ENCODE data around the gene ECSCR. TPM values are rescaled to one million over a fixed set of nuclear protein-coding genes. Genes with fewer than 3 reads are reported as not detected.
"Not testable (repeated sequence)": the region's sequence is repeated elsewhere in the genome, so short reads cannot be mapped to it uniquely, and the experiment has no call there.

The ECSCR gene
- total and polyA plus RNA-seq, 5 experiments from 2014 or later = 0.36 TPM; not detected in 4

GRCh38 chr5:139454568-139455290 is 7.8 kb downstream of the ECSCR start:
- H3K4me3 Mint-ChIP-seq = peak overlapping the region in 4 of 10 donors; percentile 9 to 58 (median 42)
- POLR2A ChIA-PET = interaction anchor here (0.9 to 1.5 kb wide), 3 partner anchors 9 to 16 kb away, joined by 5 to 9 read pairs (median 5); partner anchors contain the start of genes DNAJC18 and SMIM33
- DNase-seq (no peak), ATAC-seq (no peak)
- peaks cover 37 to 57% (median 53%) of the 10 kb centered on the region in 4 donors for H3K4me1 Mint-ChIP-seq
- peak overlapping the region; percentile 43 to 94 (median 78) for H3K27ac Mint-ChIP-seq
- H3K9me3 Mint-ChIP-seq = no peaks in the 10 kb centered on the region
- no peaks in the 10 kb centered on the region for H3K36me3 Mint-ChIP-seq
- no peaks in the 10 kb centered on the region for H3K27me3 Mint-ChIP-seq

DNA sequence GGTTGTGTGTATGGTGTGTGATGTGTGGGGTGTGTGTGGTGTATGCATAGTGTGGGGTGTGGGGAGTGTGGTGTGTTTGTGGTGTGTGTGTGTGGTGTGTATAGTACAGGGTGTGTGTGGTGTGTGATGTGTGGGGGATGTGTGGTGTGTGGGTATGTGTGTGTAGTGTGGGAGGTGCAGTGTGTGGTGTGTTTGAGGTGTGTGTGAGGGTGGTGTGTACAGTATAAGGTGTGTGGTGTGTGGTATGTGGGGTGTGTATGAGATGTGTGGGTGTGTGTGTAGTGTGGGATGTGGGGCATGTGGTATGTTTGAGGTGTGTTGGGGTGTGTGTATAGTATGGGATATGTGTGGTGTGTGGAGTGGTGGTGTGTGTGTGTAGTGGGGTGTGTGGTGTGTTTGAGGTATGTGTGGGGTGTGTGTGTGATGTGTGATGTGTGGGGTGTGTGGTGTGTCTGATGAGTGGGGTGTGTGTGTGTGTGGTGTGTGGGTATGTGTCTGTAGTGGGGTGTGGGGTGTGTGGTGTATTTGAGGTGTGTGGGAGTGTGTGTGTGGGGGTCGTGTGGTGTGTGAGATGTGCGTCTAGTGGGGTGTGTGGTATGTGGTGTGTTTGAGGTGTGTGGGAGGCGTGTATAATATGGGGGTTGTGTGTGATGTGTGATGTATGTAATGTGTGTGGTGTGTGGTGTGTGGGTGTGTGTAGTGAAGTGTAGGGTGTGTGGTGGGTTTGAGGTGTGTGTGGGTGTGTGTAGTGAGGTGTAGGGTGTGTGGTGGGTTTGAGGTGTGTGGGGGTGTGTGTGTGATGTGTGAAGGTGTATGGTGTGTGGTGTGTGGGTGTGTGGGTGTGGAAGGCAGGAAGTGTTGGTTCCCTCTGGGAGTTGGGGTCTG is 8.6 kb downstream of the ECSCR start:
- POLR2A ChIA-PET = no interaction called here
- peak in 4 of 10 donors; percentile 23 to 61 (median 29) for DNase-seq
- H3K4me1 Mint-ChIP-seq = peaks cover 37 to 51% (median 46%) of the 10 kb centered on the region in 4 donors

GRCh38 chr5:139451878-139452660 is 10.5 kb downstream of the ECSCR start:
- Mint-ChIP-seq H3K27me3 (no peaks in the 10 kb centered on the region), H3K4me1 (peaks cover 30 to 47% (median 40%) of the 10 kb centered on the region in 4 donors), H3K36me3 (no peaks in the 10 kb centered on the region), H3K4me3 (no peak overlapping the region), H3K27ac (no peak overlapping the region), H3K9me3 (no peaks in the 10 kb centered on the region)
- no peak for DNase-seq
- POLR2A ChIA-PET = no interaction called here
- ATAC-seq = no peak

More for the DNA sequence above, 8.6 kb downstream of the ECSCR start:
- ATAC-seq = peak; percentile 3 to 13
- H3K4me3 Mint-ChIP-seq = peak overlapping the region in 4 of 10 donors; percentile 9 to 58 (median 44)
- H3K27ac Mint-ChIP-seq = peak overlapping the region; percentile 35 to 94 (median 64)
- no peaks in the 10 kb centered on the region for H3K9me3 Mint-ChIP-seq
- no peaks in the 10 kb centered on the region for H3K36me3 Mint-ChIP-seq
- H3K27me3 Mint-ChIP-seq = no peaks in the 10 kb centered on the region

GRCh38 chr5:139451176-139451575 is 11.4 kb downstream of the ECSCR start:
- Mint-ChIP-seq H3K4me3 (no peak overlapping the region), H3K4me1 (peaks cover 26 to 47% (median 33%) of the 10 kb centered on the region in 4 donors), H3K9me3 (no peaks in the 10 kb centered on the region), H3K36me3 (no peaks in the 10 kb centered on the region), H3K27me3 (no peaks in the 10 kb centered on the region), H3K27ac (no peak overlapping the region)
- ATAC-seq (no peak), DNase-seq (no peak)
- POLR2A ChIA-PET = no interaction called here

GRCh38 chr5:139446956-139447779 is 15.4 kb downstream of the ECSCR start:
- H3K9me3 Mint-ChIP-seq = no peaks in the 10 kb centered on the region
- POLR2A ChIA-PET = interaction anchor here (0.7 to 1.9 kb wide), 4 partner anchors 8 to 16 kb away, joined by 3 to 15 read pairs (median 4); partner anchors contain the start of gene DNAJC18

DNA sequence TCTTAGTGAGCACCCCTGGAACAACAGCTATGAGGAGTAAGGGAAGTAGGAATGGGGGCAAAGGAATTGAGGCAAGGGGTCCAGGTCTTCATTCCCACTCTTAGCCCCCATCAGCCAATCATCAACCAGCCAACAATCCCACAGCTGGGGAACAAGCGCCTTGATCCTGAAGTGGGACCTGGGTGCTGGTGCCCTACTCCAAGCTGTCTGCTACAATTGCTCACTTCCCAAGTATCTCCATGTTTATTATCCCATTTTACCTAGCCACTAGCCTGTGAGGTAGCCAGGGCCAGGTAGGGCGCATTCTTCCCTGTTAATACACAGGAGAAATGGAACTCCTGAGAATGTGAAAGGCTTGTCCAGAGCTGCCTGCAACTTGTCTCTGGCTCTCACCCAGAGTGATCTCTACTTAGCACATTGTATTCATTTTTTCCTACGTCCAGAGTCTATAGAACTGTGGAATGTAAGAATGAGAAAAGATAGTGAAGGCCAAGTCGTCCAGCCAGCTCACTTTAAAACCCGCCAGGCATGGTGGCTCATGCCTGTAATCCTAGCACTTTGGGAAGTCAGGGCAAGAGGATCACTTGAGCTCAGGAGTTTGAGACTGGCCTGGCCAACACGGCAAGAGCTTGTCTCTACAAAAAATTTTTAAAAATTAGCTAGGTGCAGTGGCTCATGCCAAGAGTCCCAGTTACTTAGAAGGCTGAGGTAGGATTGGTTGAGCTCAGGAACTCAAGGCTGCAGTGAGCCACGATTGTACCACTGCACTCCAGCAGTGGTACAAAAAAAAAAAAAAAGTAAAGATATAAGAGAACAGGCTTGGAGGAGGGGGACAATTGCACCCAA is 17.0 kb downstream of the ECSCR start:
- Mint-ChIP-seq H3K36me3 (no peaks in the 10 kb centered on the region), H3K4me3 (peak overlapping the region in 1 of 10 donors; percentile 6), H3K4me1 (peaks cover 16 to 42% (median 30%) of the 10 kb centered on the region in 4 donors), H3K27me3 (peaks cover 0 to 2% (median 0%) of the 10 kb centered on the region in 5 donors), H3K27ac (peak overlapping the region in 1 of 10 donors; percentile 63), H3K9me3 (no peaks in the 10 kb centered on the region)
- no peak for ATAC-seq
- no peak for DNase-seq
- POLR2A ChIA-PET = interaction anchor here (0.6 to 1.3 kb wide), 4 partner anchors 10 to 153 kb away, joined by 3 to 5 read pairs (median 4); no protein-coding TSS in a partner anchor

More at GRCh38 chr5:139446956-139447779, 15.4 kb downstream of the ECSCR start:
- Mint-ChIP-seq H3K27me3 (no peaks in the 10 kb centered on the region), H3K36me3 (no peaks in the 10 kb centered on the region), H3K27ac (peak overlapping the region in 3 of 10 donors; percentile 11 to 86 (median 27)), H3K4me3 (no peak overlapping the region), H3K4me1 (peaks cover 16 to 42% (median 30%) of the 10 kb centered on the region in 4 donors)
- ATAC-seq = no peak
- DNase-seq = no peak

DNA sequence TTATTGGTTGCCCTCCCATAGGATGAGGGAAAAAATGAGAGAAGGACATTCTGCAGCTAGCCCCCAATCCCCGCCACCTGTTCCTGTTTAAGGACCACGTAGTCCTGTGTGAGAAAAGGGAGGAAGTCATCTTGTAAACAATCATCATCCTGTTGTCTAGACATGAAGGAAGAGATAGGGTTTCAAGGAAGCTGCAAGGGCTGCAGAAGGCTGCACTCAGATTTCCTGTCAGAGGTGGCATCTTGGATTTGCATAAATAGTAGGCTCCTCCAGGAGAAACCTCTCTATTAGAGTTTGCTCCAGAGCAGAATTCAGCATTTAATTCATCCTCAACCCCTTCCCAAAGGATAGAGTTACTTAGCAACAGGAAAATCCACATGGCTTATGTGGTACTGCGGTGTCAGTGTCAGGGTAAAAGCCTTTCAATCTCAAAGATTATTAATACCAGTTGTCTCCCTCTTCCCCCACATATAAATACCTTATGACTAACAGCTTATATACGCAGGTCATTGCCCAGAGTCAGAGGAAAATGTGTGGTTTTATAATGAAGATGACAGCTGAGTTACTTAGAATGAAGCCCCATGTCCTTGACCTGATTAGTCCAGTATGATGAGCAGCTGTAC is 18.6 kb downstream of the ECSCR start:
- POLR2A ChIA-PET = interaction anchor here (0.6 to 2.2 kb wide), 5 partner anchors 14 to 147 kb away, joined by 3 to 8 read pairs (median 5); partner anchors contain the start of genes SMIM33 and STING1
- Mint-ChIP-seq H3K27ac (peak overlapping the region in 8 of 10 donors; percentile 43 to 92 (median 82)), H3K4me3 (peak overlapping the region in 6 of 10 donors; percentile 20 to 55 (median 30)), H3K9me3 (no peaks in the 10 kb centered on the region), H3K36me3 (no peaks in the 10 kb centered on the region), H3K27me3 (peaks cover 0 to 2% (median 0%) of the 10 kb centered on the region in 5 donors), H3K4me1 (peaks cover 22 to 54% (median 37%) of the 10 kb centered on the region in 4 donors)
- ATAC-seq (no peak), DNase-seq (no peak)

GRCh38 chr5:139440416-139440815 is 22.1 kb downstream of the ECSCR start:
- H3K27ac Mint-ChIP-seq = peak overlapping the region in 4 of 10 donors; percentile 40 to 99 (median 91)
- not testable (repeated sequence) for DNase-seq, H3K27me3 Mint-ChIP-seq, H3K36me3 Mint-ChIP-seq, ATAC-seq, H3K9me3 Mint-ChIP-seq
- H3K4me3 Mint-ChIP-seq = peak overlapping the region in 3 of 10 donors; percentile 93 to 100 (median 99)
- POLR2A ChIA-PET = interaction anchor here (1.4 to 3.8 kb wide), 3 partner anchors 18 to 71 kb away, joined by 11 to 30 read pairs (median 22); partner anchors contain the start of gene STING1
- H3K4me1 Mint-ChIP-seq = peaks cover 21 to 40% (median 36%) of the 10 kb centered on the region in 4 donors

DNA sequence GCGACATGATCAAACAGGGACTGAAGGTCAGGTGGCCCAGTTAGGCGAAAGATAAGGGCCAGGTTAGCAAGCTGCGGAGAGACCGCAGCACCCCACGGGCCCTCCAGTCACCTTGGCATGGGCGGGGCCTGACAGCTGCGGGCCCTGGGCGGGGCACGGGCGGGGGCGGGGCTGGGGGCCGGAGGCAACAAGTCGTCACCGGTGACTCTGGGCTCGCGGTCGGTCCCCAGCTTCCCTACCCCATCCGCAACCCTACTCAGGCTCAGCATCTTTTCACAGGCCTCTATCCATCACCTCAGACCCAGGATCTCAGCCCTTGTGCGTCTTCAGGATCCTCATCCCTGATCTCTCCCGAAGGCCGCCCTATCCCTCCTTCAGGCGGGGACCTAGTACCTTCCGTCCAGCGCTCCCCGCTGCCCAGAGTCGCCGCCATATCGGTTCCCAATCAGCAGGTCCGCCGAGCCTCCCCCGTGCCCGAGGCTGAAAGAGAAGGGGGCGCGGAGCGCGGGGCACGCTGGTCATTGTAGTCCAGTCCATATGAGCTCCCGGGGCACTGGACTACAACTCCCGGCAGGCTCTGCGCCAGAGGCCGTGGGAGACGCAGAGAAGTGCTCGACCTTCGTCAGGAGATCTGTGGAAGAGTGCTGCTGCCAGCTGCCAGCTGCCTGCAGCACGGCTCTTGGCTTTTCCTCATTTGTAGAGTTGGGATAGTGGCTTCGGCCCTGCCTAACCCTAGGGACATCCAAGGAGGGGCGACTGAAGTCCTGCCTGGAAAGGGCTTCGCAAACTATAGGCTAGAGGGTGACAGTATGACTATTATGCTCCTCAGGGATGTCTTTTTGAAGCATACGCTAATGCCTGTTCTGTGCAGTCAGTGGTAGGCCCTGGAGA is 23.3 kb downstream of the ECSCR start, which contains the start of gene DNAJC18:
Gene DNAJC18, minus strand, starts transcription at position 513 of the 891 bp plus-strand sequence. Its CDS starts 80 bp downstream, at position 433.
- H3K27me3 Mint-ChIP-seq = peaks cover 0 to 2% (median 0%) of the 10 kb centered on the region in 5 donors
- H3K4me3 Mint-ChIP-seq = peak within 1 kb of the TSS; percentile 93 to 100 (median 98)
- H3K4me1 Mint-ChIP-seq = peaks cover 21 to 38% (median 34%) of the 10 kb centered on the region in 4 donors
- ATAC-seq (peak; percentile 93), DNase-seq (peak; percentile 81 to 93 (median 86))
- H3K27ac Mint-ChIP-seq = peak within 1 kb of the TSS; percentile 97 to 100 (median 99)
- H3K9me3 Mint-ChIP-seq = no peaks in the 10 kb centered on the region
- POLR2A ChIA-PET = interaction anchor here (0.6 to 3.8 kb wide), 19 partner anchors 8 to 128 kb away, joined by 3 to 30 read pairs (median 4); partner anchors contain the start of genes ECSCR, PAIP2, SMIM33 and SPATA24
- H3K36me3 Mint-ChIP-seq = peaks cover 0 to 13% (median 0%) of the 10 kb centered on the region in 3 donors
